ENCODE data around the gene ZBTB44.

Gene ZBTB44

DNA sequence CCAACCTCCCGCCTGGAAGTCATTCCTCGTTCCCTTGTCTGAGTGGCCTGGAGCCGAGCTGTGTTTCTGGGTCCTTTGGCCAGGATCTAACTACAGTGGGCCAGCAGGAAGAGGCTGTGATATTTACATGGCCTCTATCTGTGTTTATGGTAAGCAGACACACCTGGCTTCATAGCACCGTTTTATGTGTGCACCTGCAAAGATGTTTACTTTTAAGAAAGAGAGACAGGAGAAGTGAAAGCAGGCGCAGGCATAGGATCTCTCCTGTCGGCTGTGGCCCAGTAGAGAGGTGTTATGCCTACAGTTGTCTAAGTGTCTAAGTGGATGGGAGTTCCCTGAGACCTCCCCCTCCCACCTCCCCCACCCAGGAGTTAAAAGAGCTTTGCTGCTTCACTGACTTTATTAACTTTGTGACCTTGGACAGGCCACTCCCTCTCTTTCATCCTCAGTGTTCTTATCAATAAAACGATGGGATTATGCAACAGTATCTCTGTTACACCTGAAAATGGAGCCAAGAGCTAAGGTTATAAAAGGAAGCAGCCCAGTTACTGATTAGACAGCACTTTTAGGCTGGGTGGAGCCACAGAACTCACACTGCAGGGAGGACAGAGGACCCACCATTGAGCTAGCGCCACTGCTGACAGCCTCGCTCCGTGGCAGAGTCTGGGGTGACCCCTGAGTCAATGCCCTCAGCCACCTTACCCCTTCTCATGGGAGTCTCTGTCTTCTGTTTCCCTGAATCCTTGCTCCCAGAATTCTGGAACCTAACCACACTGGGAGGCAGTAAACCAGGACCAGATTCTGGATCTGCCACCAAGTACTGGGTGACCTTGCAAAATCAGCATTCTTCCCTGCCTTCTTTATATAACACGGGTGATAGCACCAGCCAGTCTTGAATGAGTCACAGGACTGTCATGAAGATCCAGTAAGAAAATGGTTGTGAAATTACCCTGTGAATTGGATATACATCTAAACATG, 133.1 kb downstream of the ZBTB44 start:
- in situ Hi-C loops (cut with MboI; ENCODE audit: low sequenced_read_pairs), result no loop called here

DNA sequence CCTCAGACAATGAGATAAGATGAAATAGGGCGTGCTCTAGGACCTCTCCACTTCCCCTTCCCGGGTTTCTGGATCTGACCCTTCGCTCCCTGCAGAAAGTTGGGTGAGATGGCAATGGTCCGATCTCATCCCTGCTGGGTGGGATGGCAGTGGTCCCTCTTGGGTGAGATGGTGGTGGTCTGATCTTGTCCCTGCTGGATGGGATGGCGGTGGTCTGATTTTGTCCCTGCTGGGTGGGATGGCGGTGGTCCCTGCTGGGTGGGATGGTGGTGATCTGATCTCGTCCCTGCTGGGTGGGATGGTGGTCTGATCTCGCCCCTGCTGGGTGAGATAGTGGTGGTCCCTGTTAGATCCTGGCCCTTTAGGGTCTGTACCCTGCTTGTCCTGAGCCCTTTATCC, 133.8 kb downstream of the ZBTB44 start:
- in situ Hi-C loops (cut with MboI; ENCODE audit: low sequenced_read_pairs), result no loop called here

DNA sequence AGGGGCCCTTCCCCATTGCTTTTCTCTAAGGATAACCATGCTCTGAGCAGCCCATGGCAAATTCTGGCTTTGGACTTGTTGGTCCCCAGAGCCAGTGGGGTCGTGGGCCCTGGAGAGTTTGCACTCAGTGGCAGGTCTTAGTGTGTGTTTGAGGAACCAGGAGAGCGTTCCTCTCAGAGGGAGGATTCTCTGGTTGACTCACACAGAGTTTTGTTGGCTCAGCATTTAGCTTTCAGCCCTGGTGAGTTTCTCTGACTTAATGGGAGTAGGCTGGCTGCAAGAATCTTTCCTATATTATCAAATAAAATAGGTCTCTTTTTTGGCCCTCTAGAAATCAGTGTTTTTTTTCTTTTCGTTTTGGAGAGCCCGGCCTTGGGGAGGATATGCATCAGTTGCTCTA, 134.2 kb downstream of the ZBTB44 start:
- in situ Hi-C loops (cut with MboI; ENCODE audit: low sequenced_read_pairs), result no loop called here

DNA sequence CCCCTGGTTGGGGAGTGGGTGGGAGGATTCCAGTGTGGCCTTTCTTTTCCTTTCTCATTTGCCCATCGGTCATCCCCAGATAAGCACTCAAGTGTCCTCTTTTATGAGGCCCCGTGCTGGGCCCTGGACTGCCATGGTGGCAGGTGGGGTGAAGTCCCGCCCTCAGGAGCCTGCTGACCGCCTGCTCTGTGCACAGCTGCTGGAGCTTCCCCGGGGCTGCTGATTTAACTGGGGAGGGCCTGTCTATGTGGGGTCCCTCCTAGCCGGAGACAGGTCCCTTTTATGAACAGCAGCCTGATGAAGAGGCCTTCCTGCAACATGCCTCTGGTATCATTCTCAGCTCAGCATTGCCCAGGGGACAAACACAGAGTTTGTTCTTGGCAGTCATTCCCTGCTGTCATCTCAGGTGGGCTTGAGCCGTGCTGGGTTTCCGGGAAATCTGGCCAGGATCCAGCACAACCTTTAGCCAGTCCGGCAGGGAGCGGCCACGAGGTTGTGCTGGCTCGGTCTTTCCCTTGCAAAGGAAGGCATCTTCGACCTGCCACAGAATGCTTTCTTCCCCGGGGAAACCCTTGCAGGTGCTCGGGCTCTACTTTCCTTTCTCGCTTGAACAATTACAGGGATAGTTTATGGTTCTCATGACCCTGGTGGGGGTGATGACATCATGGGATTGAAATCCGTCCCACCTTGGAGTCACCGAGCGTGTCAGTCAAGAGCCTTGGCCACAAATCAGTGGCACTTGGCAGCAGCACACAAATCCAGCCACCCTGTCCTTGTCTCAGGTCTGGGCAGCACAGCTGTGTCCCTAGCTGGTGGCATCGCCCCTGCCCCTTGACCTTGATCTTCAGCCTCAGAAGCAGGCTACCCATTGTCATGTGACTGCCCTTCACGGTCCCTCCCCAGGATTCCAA, 135.1 kb downstream of the ZBTB44 start:
- in situ Hi-C loops (cut with MboI; ENCODE audit: low sequenced_read_pairs), result no loop called here

DNA sequence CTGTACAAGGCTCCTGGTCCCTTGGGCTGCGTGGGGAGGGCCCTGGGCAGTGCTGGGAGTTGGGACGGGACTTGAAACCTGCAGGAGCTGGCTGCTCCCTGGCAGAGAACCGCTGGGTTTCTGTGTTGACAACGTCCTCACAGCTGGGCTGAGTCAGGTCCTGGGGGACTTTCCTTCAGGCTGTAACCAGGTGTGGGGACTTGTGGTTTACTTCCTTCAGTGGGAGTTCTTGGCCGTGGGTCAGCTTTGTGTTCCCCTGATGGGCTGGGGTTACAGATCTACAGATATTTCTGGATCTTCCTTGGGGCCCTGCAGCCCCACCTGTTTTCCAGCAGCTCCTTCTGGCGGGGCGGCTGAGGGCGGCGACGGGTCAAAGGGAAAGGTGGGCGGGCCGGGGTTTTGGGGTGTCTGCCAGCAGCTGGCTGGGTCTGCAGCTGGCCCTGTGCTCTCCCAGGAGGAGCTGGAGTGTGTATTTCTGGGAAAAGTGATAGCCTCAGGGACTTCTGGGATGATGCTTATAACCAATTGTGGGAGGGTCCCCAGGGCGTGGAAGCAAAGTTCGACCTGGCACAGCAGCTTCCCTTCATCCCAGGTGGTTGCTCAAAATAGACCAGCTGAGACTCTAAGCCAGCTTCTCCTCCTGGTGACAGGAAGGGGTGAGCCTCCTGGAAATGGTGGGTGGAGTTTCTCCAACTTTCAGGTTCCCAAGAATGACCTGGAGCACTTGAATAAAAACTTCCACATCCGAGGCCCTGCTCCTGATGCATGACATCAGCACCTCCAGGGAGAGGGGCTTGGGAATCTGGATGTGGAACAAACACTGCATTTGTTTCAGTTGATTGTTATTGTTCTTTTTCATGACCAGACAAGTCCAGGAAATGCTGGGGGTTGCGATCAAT, 136.0 kb downstream of the ZBTB44 start:
- in situ Hi-C loops (cut with MboI; ENCODE audit: low sequenced_read_pairs), result no loop called here

DNA sequence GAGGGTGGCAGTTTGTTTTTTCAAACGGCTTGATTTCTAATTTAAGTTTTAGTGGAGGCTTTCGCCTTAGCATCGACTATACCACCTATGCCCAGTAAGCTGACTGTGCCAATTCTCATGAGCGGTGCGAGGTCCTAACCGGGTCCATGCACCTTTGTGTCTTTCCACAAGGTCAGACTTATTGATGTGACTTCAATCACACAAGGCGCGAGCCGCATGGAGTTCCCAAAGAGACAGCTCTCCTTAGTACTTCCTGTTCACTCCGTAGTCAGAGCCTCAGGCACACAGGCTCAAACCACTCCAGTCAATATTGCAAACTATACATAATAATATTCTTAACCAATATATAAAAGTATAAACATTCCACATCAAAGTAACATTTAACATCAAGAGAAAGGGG, 136.9 kb downstream of the ZBTB44 start:
- in situ Hi-C loops (cut with MboI; ENCODE audit: low sequenced_read_pairs), result no loop called here
